Measurements from ENCODE around the gene NOP10. TPM values are rescaled to one million over a fixed set of nuclear protein-coding genes. Genes with fewer than 3 reads are reported as not detected.
"Not testable (repeated sequence)": the region's sequence is repeated elsewhere in the genome, so short reads cannot be mapped to it uniquely, and the experiment has no call there.

Gene NOP10
- total RNA-seq, 1 donor: 190 TPM

- TF ChIP-seq, protein P1, sequence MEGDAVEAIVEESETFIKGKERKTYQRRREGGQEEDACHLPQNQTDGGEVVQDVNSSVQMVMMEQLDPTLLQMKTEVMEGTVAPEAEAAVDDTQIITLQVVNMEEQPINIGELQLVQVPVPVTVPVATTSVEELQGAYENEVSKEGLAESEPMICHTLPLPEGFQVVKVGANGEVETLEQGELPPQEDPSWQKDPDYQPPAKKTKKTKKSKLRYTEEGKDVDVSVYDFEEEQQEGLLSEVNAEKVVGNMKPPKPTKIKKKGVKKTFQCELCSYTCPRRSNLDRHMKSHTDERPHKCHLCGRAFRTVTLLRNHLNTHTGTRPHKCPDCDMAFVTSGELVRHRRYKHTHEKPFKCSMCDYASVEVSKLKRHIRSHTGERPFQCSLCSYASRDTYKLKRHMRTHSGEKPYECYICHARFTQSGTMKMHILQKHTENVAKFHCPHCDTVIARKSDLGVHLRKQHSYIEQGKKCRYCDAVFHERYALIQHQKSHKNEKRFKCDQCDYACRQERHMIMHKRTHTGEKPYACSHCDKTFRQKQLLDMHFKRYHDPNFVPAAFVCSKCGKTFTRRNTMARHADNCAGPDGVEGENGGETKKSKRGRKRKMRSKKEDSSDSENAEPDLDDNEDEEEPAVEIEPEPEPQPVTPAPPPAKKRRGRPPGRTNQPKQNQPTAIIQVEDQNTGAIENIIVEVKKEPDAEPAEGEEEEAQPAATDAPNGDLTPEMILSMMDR (IDR thresholded peaks at IDR 0.05; ENCODE audit: insufficient read depth, low read depth, low read length): no peak
- H3K4me3 ChIP-seq (ENCODE audit: low read depth, low read length): no peak overlapping the region
- DNase-seq (ENCODE audit: low read depth): no peak
These were observed 5.2 kb upstream of the NOP10 start for GRCh38 chr15:34347951-34348638.

GRCh38 chr15:34342213-34342736 is 661 bp downstream of the NOP10 start:
- DNase-seq (ENCODE audit: low read depth): not testable (repeated sequence)
- peak overlapping the region; percentile 80 for H3K4me3 ChIP-seq (ENCODE audit: low read depth, low read length)

- TF ChIP-seq, protein P1 (IDR thresholded peaks at IDR 0.05; ENCODE audit: insufficient read depth, low read depth, low read length): no peak
- peak overlapping the region; percentile 80 for H3K4me3 ChIP-seq (ENCODE audit: low read depth, low read length)
- DNase-seq (ENCODE audit: low read depth): no peak
These were observed 1.3 kb downstream of the NOP10 start for GRCh38 chr15:34341381-34342212.

DNA sequence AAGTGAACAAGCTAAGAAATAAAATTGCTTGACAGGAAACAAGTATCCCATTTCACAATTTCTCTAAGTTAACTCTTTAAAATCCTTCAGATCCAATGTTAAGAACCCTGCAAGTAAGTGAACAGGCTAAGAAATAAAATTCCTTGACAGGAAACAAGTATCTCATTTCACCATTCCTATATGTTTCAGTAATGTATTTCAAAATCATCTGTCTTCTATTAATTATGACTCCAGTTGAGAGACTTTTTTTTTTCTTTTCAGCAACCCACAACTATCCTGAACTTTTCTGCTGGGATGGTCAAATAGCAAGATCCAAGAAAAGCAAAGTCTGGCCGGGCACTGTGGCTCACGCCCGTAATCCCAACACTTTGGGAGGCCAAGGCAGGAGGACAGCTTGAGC is 3.0 kb downstream of the NOP10 start:
- TF ChIP-seq, protein P1 (IDR thresholded peaks at IDR 0.05; ENCODE audit: insufficient read depth, low read depth, low read length): no peak
- H3K4me3 ChIP-seq (ENCODE audit: low read depth, low read length): no peak overlapping the region
- no peak for DNase-seq (ENCODE audit: low read depth)

DNA sequence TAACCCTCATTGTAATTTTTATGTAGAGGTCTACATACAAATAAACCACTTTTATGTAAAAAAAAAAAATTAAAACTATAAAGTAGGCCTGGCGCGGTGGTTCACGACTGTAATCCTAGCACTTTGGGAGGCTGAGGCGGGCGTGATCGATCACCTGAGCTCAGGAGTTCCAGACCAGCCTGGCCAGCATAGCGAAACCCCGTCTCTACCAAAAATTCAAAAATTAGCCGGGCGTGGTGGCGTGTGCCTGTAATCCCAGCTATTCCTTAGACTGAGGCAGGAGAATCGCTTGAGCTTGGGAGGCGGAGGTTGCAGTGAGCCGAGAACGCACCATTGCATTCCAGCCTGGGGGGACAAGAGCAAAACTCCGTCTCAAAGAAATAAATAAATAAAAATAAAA is 4.6 kb downstream of the NOP10 start:
- peak overlapping the region; percentile 91 for H3K4me3 ChIP-seq (ENCODE audit: low read depth, low read length)
- TF ChIP-seq, protein P1 (IDR thresholded peaks at IDR 0.05; ENCODE audit: insufficient read depth, low read depth, low read length): no peak
- no peak for DNase-seq (ENCODE audit: low read depth)

DNA sequence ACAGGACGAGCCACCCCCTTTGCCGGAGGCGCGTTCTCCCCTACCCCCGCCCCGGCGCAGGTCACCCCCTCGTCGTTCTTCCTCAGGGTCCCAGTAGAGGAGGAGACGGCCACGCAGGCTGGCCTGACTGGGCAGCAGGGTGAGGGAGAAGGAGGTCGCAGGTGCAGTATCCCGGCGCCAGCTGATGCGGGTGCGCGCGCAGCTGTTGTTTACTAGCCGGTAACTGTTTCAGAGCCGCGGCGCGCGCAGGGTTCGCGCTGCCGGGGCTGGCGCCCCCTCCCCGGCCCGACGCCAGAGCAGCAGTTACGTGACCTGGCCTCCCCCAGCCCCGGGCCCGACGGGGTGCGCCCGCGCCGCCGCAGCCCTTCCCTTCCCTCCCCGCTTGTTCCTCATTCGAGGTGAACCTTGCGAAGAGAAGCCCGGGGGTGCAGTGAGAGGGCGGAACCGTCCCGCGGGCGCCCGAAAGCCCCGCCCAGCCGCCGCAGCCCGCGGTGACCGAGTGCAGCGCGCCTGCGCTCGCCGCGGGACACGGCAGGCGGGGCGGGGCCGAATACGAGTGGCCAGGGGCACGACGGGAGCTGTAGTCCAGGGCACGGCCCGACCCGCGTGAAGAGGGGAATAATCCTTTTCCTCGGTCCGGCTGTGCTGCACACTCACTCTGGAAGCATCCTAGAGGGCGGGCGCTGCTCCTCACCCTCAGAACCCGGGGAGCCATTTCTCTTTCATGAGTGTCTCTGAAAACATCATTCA is 5.2 kb downstream of the NOP10 start, which contains the start of gene SLC12A6:
Gene SLC12A6, minus strand, starts transcription at position 225 of the 750 bp plus-strand sequence. CDS start 1,101 bp downstream, outside the sequence.
- TF ChIP-seq, protein P1 (IDR thresholded peaks at IDR 0.05; ENCODE audit: insufficient read depth, low read depth, low read length): no peak
- peak within 1 kb of the TSS; percentile 91 for H3K4me3 ChIP-seq (ENCODE audit: low read depth, low read length)
- peak; percentile 91 for DNase-seq (ENCODE audit: low read depth)
